Raji (cell line): ENCODE measurements around the gene FOXK1.

Experiments used
- POLR2A ChIP-seq: IDR thresholded peaks from 2 replicates; pipeline ENCODE4 v1.6.1; 2011; ENCODE audit warnings: low read depth, low read length, control low read depth; ENCODE audit not compliant: insufficient read depth

Gene FOXK1

DNA sequence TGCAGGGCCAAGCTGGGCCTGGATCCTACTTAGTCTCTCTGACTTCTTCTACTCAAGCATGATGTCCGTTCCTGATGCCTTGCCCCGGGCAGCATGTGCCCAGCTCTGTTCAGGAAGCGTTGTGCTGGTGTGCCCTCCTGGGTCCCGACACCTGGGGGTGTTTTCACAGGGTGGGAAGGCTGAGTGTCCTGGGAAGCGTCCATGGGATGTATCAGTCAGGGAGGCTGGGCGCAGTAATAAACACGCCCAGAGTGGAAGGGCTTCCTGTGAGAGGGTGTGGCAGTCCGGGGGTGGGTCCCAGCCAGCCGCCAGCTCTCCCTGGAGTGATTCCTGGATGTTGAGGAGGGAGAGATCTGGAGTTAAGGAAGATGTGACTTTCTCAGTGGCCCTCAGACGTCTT, 29.0 kb downstream of the FOXK1 start:
- TF ChIP-seq POLR2A, result no peak

DNA sequence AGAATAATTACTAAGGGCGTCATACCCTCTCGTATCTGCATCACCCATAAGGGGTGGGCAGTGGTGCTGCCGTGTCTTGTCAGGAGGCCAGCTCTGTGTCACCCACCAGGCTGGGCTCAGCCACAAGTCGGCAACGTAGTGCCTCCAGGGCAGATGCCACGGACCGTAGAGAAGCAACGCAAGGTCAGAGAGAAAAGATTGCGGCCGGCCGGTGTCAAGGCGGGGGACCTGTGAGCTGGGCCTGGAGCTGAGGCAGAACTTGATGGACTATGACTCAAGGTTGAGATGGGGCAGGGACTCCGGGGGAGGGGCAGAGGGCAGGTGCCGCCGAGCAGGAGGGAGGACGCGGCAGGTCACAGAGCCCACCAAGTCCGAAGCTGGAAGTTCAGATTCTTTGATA, 29.5 kb downstream of the FOXK1 start:
- TF ChIP-seq POLR2A, result no peak

GRCh38 chr7:4712281-4713182, 30.4 kb downstream of the FOXK1 start:
- TF ChIP-seq POLR2A, result no peak

- no peak for TF ChIP-seq POLR2A
Observed at GRCh38 chr7:4713183-4713784, 31.2 kb downstream of the FOXK1 start.

GRCh38 chr7:4714161-4714700, 32.1 kb downstream of the FOXK1 start:
- TF ChIP-seq POLR2A, result no peak

DNA sequence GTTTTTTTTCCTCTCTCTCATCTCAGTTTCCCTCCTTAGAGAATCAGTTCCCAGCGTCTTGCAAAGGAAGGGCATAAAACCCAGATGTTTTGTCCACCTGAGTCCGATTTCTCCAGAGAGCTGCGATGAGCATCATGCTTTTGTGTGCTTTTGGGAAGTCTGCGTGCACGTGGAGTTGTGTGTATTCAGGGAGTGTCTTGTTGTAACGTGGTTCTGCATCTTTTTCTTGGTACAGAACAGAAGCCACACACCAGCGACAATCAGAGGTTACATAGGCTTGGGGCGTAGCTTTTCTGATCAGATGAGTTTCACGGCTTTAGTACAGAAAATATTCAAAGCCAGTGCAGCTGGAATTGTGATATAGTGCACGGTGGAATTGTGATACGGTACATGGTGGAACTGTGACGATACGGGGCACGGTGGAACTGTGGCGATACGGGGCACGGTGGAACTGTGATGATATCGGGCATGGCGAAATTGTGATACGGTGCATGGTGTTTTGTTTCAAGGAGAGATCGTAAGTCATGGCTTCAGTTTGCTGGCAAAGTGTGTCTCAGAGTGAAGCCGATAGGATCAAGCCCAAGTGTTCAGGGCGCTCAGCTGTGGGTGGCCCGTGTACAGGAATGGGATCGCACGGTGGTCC, 32.8 kb downstream of the FOXK1 start:
- no peak for TF ChIP-seq POLR2A

GRCh38 chr7:4715410-4715776, 33.3 kb downstream of the FOXK1 start:
- TF ChIP-seq POLR2A, result no peak

DNA sequence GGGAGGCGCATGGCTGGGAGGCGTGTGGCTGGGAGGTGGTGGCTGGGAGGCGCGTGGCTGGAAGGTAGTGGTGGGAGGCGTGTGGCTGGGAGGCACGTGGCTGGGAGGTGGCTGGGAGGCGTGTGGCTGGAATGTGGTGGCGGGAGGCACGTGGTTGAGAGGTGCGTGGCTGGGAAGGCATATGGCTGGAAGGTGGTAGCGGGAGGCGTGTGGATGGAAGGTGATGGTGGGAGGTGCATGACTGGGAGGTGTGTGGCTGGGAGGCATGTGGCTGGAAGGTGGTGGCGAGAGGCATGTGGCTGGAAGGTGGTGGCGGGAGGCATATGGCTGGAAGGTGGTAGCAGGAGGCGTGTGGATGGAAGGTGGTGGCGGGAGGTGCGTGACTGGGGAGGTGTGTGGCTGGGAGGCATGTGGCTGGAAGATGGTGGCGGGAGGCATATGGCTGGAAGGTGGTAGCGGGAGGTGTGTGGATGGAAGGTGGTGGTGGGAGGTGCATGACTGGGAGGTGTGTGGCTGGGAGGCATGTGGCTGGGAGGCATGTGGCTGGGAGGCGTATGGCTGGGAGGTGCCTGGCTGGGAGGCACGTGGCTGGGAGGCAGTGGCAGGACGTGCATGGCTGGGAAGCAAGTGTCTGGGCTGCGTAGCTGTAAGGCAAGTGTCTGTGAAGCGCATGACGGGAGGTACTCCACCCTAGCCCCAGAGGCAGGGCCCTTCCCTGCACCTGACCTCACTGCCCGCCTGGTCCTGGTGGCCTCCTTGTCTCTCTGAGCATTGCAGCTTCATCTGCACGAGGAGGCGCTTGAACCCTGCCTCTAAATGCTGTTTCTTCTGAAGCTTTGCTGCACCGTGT, 35.1 kb downstream of the FOXK1 start:
- TF ChIP-seq POLR2A, result no peak

- TF ChIP-seq POLR2A, result no peak
Observed at GRCh38 chr7:4718075-4718474, 36.0 kb downstream of the FOXK1 start.

DNA sequence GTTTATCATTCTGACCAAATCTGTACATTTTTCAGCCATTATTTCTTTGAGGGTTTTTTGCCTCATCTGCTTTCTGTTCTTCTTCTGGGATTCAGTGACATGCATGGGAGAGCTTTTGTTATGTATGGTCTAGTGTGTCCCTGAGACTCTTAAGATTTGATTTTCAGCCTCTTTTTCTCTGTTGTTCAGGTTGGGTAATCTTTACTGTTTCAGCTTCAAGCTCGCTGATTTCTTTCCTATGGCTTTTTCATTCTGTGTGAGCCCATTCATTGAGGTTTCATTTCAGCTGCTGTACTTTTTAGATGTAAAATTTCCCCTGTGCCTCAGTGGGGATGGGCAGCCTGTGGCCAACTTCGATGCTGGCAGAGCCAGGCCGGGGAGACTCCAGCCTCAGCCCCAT, 38.1 kb downstream of the FOXK1 start:
- no peak for TF ChIP-seq POLR2A

DNA sequence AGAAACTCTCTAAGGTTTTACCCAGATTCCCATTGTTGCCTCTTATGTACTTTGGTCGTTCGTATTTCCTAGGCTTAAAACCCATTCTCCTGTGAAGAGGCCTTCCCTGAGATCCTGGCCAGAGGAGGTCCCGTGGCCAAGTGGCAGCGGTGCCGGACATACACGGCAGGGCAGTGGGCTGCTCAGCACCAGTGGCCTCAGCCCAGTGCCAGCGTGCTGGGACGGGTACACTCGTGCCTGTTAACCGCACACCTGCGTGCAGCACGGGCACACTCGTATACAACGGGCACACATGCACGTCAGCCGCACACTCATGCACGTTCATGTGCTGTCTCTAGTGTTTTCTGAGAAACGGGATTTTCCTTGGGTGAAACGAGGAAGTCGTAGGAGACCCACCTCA, 40.2 kb downstream of the FOXK1 start:
- no peak for TF ChIP-seq POLR2A

GRCh38 chr7:4722960-4723630, 41.0 kb downstream of the FOXK1 start:
- TF ChIP-seq POLR2A, result no peak

- TF ChIP-seq POLR2A, result no peak
Observed at GRCh38 chr7:4724648-4725013, 42.5 kb downstream of the FOXK1 start.
